WTC11 (cell line): ENCODE data around the gene ALAS1. TPM values are rescaled to one million over a fixed set of nuclear protein-coding genes. Genes with fewer than 3 reads are reported as not detected.

Experiments
- ATAC-seq: fragments of 200-7000 bp; cut with Tn5 transposase; 2 replicates; pipeline ENCODE4 v1.10.0; 2021; ENCODE audit warnings: mild to moderate bottlenecking, moderate library complexity
- CTCF ChIA-PET: fragments of 300-600 bp; sonication (Branson Sonifier 250); formaldehyde crosslinking; loops from one replicate; lab custom pipeline; 2021; ENCODE audit warnings: antibody characterized with exemption; lab: Charles Lee
- POLR2A ChIA-PET: fragments of 350-600 bp; sonication (Branson Sonifier 250); formaldehyde crosslinking; loops from one replicate; lab custom pipeline; 2021; ENCODE audit warnings: antibody characterized with exemption; lab: Charles Lee
- DNase-seq: peaks from one replicate; pipeline ENCODE4 v3.0.0; 2021; ENCODE audit warnings: low spot score
- H3K27ac Mint-ChIP-seq: 2 replicates; pipeline ENCODE4 v1.8.0; 2021; ENCODE audit warnings: mixed read lengths
- H3K27me3 Mint-ChIP-seq: 2 replicates; pipeline ENCODE4 v1.8.0; 2021; ENCODE audit warnings: low read depth, mild to moderate bottlenecking, moderate library complexity, mixed read lengths
- H3K36me3 Mint-ChIP-seq: 2 replicates; pipeline ENCODE4 v1.8.0; 2021; ENCODE audit warnings: mixed read lengths
- H3K4me1 Mint-ChIP-seq: 2 replicates; pipeline ENCODE4 v1.8.0; 2022; ENCODE audit warnings: mixed read lengths
- H3K4me3 Mint-ChIP-seq: 2 replicates; pipeline ENCODE4 v1.8.0; 2021; ENCODE audit warnings: mild to moderate bottlenecking, moderate library complexity, mixed read lengths
- H3K9me3 Mint-ChIP-seq: 2 replicates; pipeline ENCODE4 v1.8.0; 2021; ENCODE audit warnings: mixed read lengths
- ATF2 ChIP-seq: sonication (generic); formaldehyde crosslinking; IDR thresholded peaks from 2 replicates; pipeline ENCODE4 v1.8.1; 2022; ENCODE audit warnings: low read depth, missing genetic modification reagents, borderline replicate concordance
- CREB1 ChIP-seq: sonication (generic); formaldehyde crosslinking; IDR thresholded peaks from 2 replicates; pipeline ENCODE4 v1.8.0; 2023; ENCODE audit warnings: mild to moderate bottlenecking, missing genetic modification reagents
- ESRRA ChIP-seq: sonication (generic); formaldehyde crosslinking; IDR thresholded peaks from 2 replicates; pipeline ENCODE4 v1.8.1; 2022; ENCODE audit warnings: mild to moderate bottlenecking, missing genetic modification reagents, borderline replicate concordance
- ETV6 ChIP-seq: sonication (generic); formaldehyde crosslinking; IDR thresholded peaks from 2 replicates; pipeline ENCODE4 v1.8.1; 2022; ENCODE audit warnings: mild to moderate bottlenecking, missing genetic modification reagents
- FOXP1 ChIP-seq: sonication (generic); formaldehyde crosslinking; IDR thresholded peaks from 2 replicates; pipeline ENCODE4 v1.8.0; 2022; ENCODE audit warnings: missing genetic modification reagents, mild to moderate bottlenecking, moderate library complexity, borderline replicate concordance
- FOXP4 ChIP-seq: sonication (generic); formaldehyde crosslinking; IDR thresholded peaks from 2 replicates; pipeline ENCODE4 v1.8.0; 2022; ENCODE audit warnings: mild to moderate bottlenecking, missing genetic modification reagents
- IRF2 ChIP-seq: sonication (generic); formaldehyde crosslinking; IDR thresholded peaks from 2 replicates; pipeline ENCODE4 v1.8.0; 2022; ENCODE audit warnings: low read depth, missing genetic modification reagents, borderline replicate concordance
- KAT7 ChIP-seq: sonication (generic); formaldehyde crosslinking; IDR thresholded peaks from 2 replicates; pipeline ENCODE4 v1.8.1; 2023; ENCODE audit warnings: missing genetic modification reagents, mild to moderate bottlenecking, borderline replicate concordance
- MAX ChIP-seq: sonication (generic); formaldehyde crosslinking; IDR thresholded peaks from 2 replicates; pipeline ENCODE4 v1.8.0; 2022; ENCODE audit warnings: mild to moderate bottlenecking, missing genetic modification reagents
- NFATC4 ChIP-seq: fragments of 250-450 bp; sonication (Bioruptor Pico); IDR thresholded peaks from 2 replicates; pipeline ENCODE4 v1.9.0; 2021; ENCODE audit warnings: mild to moderate bottlenecking
- NFYB ChIP-seq: sonication (generic); formaldehyde crosslinking; conservative IDR thresholded peaks from 2 replicates; pipeline ENCODE4 v1.8.0; 2022; ENCODE audit warnings: low read depth, missing genetic modification reagents
- OVOL2 ChIP-seq: fragments of 250-450 bp; sonication (Bioruptor Pico); IDR thresholded peaks from 2 replicates; pipeline ENCODE4 v1.9.0; 2021; ENCODE audit warnings: mild to moderate bottlenecking, borderline replicate concordance
- RELA ChIP-seq: sonication (generic); formaldehyde crosslinking; IDR thresholded peaks from 2 replicates; pipeline ENCODE4 v1.8.1; 2022; ENCODE audit warnings: missing genetic modification reagents, mild to moderate bottlenecking, borderline replicate concordance
- SMAD3 ChIP-seq: sonication (generic); formaldehyde crosslinking; IDR thresholded peaks from 2 replicates; pipeline ENCODE4 v1.8.0; 2022; ENCODE audit warnings: missing genetic modification reagents, mild to moderate bottlenecking, borderline replicate concordance
- SP1 ChIP-seq: sonication (generic); formaldehyde crosslinking; conservative IDR thresholded peaks from 2 replicates; pipeline ENCODE4 v1.8.1; 2022; ENCODE audit warnings: missing genetic modification reagents
- STAT6 ChIP-seq: sonication (generic); formaldehyde crosslinking; conservative IDR thresholded peaks from 2 replicates; pipeline ENCODE4 v1.8.1; 2023; ENCODE audit warnings: mild to moderate bottlenecking, low read depth, missing genetic modification reagents, moderate library complexity
- TCF7 ChIP-seq: sonication (generic); formaldehyde crosslinking; IDR thresholded peaks from 2 replicates; pipeline ENCODE4 v1.8.0; 2022; ENCODE audit warnings: mild to moderate bottlenecking, low read depth, missing genetic modification reagents, moderate library complexity
- TEAD1 ChIP-seq: sonication (generic); formaldehyde crosslinking; IDR thresholded peaks from 2 replicates; pipeline ENCODE4 v1.8.0; 2022; ENCODE audit warnings: mild to moderate bottlenecking, missing genetic modification reagents
- TP53 ChIP-seq: sonication (generic); formaldehyde crosslinking; IDR thresholded peaks from 2 replicates; pipeline ENCODE4 v1.8.1; 2023; ENCODE audit warnings: mild to moderate bottlenecking, missing genetic modification reagents
- ZNF232 ChIP-seq: sonication (generic); formaldehyde crosslinking; IDR thresholded peaks from 2 replicates; pipeline ENCODE4 v1.8.0; 2022; ENCODE audit warnings: mild to moderate bottlenecking, missing genetic modification reagents
- ZNF317 ChIP-seq: sonication (generic); formaldehyde crosslinking; IDR thresholded peaks from 2 replicates; pipeline ENCODE4 v1.8.1; 2023; ENCODE audit warnings: low read depth, mild to moderate bottlenecking, moderate library complexity, missing genetic modification reagents, borderline replicate concordance
- ZNF532 ChIP-seq: fragments of 250-450 bp; sonication (Bioruptor Pico); IDR thresholded peaks from 2 replicates; pipeline ENCODE4 v1.9.0; 2021; ENCODE audit warnings: mild to moderate bottlenecking, borderline replicate concordance
- total RNA-seq: library from RNA; stranded (reverse); gene quantifications from 3 replicates; pipeline ENCODE4 v1.2.3, GENCODE V29; 2021

The ALAS1 gene
- total RNA-seq, 1 experiment from 2014 or later, result 39.1 TPM

GRCh38 chr3:52243791-52244628 lies 46.0 kb downstream of the ALAS1 start (continued):
- no peak for TF ChIP-seq ATF2

- peak; percentile 72 for DNase-seq
- peaks cover 15% of the 10 kb centered on the region for H3K4me1 Mint-ChIP-seq
- no peak within 1 kb of the TSS for H3K27ac Mint-ChIP-seq
- ATAC-seq, result peak; percentile 86
- no peaks in the 10 kb centered on the region for H3K9me3 Mint-ChIP-seq
- POLR2A ChIA-PET, result interaction anchor here (0.7 to 1.6 kb wide), 5 partner anchors 11 to 276 kb away, joined by 3 to 7 read pairs (median 4); partner anchors contain the start of genes GLYCTK and WDR82
- H3K36me3 Mint-ChIP-seq, result no peaks in the 10 kb centered on the region
- H3K4me3 Mint-ChIP-seq, result peak within 1 kb of the TSS; percentile 67
- CTCF ChIA-PET, result interaction anchor here (0.6 to 4.0 kb wide), 11 partner anchors 8 to 153 kb away, joined by 3 to 23 read pairs (median 4); partner anchors contain the start of gene WDR82
- peaks cover 50% of the 10 kb centered on the region for H3K27me3 Mint-ChIP-seq
- TF ChIP-seq KAT7 (CRISPR knock-in tag), result peak; percentile 69; the same call in 1 of the 2 replicates
- TF ChIP-seq IRF2 (CRISPR knock-in tag), result no peak
- TF ChIP-seq FOXP4 (CRISPR knock-in tag), result peak; percentile 42
- peak; percentile 41 for TF ChIP-seq SP1 (CRISPR knock-in tag)
- peak; percentile 59; the same call in 1 of the 2 replicates for TF ChIP-seq CREB1 (CRISPR knock-in tag)
- no peak for TF ChIP-seq NFATC4 (CRISPR knock-in tag)
- 0 out of 2 replicates have a peak, but pooled peaks have one; percentile 78 for TF ChIP-seq RELA (CRISPR knock-in tag)
- TF ChIP-seq FOXP1, result peak; percentile 92; the same call in 1 of the 2 replicates
- no peak for TF ChIP-seq STAT6 (CRISPR knock-in tag)
- 0 out of 2 replicates have a peak, but pooled peaks have one; percentile 61 for TF ChIP-seq ZNF532 (CRISPR knock-in tag)
- TF ChIP-seq TCF7 (CRISPR knock-in tag), result 0 out of 2 replicates have a peak, but pooled peaks have one; percentile 46
- peak; percentile 75; the same call in 1 of the 2 replicates for TF ChIP-seq ETV6 (CRISPR knock-in tag)
- TF ChIP-seq ZNF317, result 0 out of 2 replicates have a peak, but pooled peaks have one; percentile 17
- 0 out of 2 replicates have a peak, but pooled peaks have one; percentile 23 for TF ChIP-seq NFYB (CRISPR knock-in tag)
- TF ChIP-seq ZNF232 (CRISPR knock-in tag), result no peak
- TF ChIP-seq SMAD3, result no peak
- TF ChIP-seq ESRRA, result peak; percentile 69; the same call in 1 of the 2 replicates
- TF ChIP-seq MAX (CRISPR knock-in tag), result peak; percentile 89; the same call in 1 of the 2 replicates
- TF ChIP-seq TP53 (CRISPR knock-in tag), result peak; percentile 82; the same call in 1 of the 2 replicates
- peak; percentile 91 for TF ChIP-seq TEAD1 (CRISPR knock-in tag)
- TF ChIP-seq OVOL2, result no peak
These were observed 47.6 kb downstream of the ALAS1 start, which contains the start of gene PPM1M for GRCh38 chr3:52245322-52246263. Gene PPM1M, plus strand, starts transcription at chr3:52245759. Its CDS starts 66 bp downstream, at chr3:52245825.
